ENCODE results near the gene HDAC10. TPM values are rescaled to one million over a fixed set of nuclear protein-coding genes. Genes with fewer than 3 reads are reported as not detected.

HDAC10 gene
- total and polyA plus RNA-seq, 7 donors = 7.2 to 47.4 (median 12.5) TPM

GRCh38 chr22:50196256-50196655, 54.8 kb downstream of the HDAC10 start:
- Histone ChIP-seq H3K4me1 (peaks cover 0 to 19% (median 14%) of the 10 kb centered on the region in 4 donors), H3K27me3 (no peaks in the 10 kb centered on the region), H3K36me3 (peaks cover 0 to 46% (median 16%) of the 10 kb centered on the region in 4 donors), H3K4me3 (no peak overlapping the region), H3K27ac (no peak overlapping the region), H3K9me3 (no peaks in the 10 kb centered on the region)
- TF ChIP-seq CTCF (IDR thresholded peaks at IDR 0.05) = no peak
- TF ChIP-seq EP300 (IDR thresholded peaks at IDR 0.05) = no peak
- no peak for TF ChIP-seq POLR2A (IDR thresholded peaks at IDR 0.05)
- no peak for TF ChIP-seq POLR2AphosphoS5 (IDR thresholded peaks at IDR 0.05)
- DNase-seq = no peak
- 88 to 91% methylated on average over 18 of the region's 18 CpGs for WGBS, 2 donors
- intact Hi-C loops (cut with DNase I) = loop anchor here (10.0 kb wide), 1 partner anchor 341 kb away; the partner anchor contains the start of gene ZBED4

Other genes starting within 250 kb of the HDAC10 start
- gene IL17REL, start 238.5 kb downstream of the HDAC10 start, total RNA-seq = not detected
- 1 to 10 TPM in 1 of 3 donors, not detected in 2; 1.6 TPM for gene IL17REL, start 238.5 kb downstream of the HDAC10 start, polyA plus RNA-seq
- not detected for gene TTLL8, start 193.0 kb downstream of the HDAC10 start, total RNA-seq
- not detected for gene TTLL8, start 193.0 kb downstream of the HDAC10 start, polyA plus RNA-seq
- under 1 TPM in 2 of 4 donors, not detected in 2; 0.14 to 0.16 TPM for gene MLC1, start 165.8 kb downstream of the HDAC10 start, total RNA-seq
- gene MLC1, start 165.8 kb downstream of the HDAC10 start, polyA plus RNA-seq = under 1 TPM in 1 of 3 donors, not detected in 2; 0.23 TPM
- 1 to 10 TPM in 3 of 4 donors, under 1 TPM in 1; 0.82 to 5.6 (median 2.6) TPM for gene MOV10L1, start 161.3 kb downstream of the HDAC10 start, total RNA-seq
- under 1 TPM in 1 of 3 donors, not detected in 2; 0.47 TPM for gene MOV10L1, start 161.3 kb downstream of the HDAC10 start, polyA plus RNA-seq
- 1 to 10 TPM in 1 of 4 donors, under 1 TPM in 2, not detected in 1; 0.27 to 3.0 (median 0.36) TPM for gene PANX2, start 80.5 kb downstream of the HDAC10 start, total RNA-seq
- gene PANX2, start 80.5 kb downstream of the HDAC10 start, polyA plus RNA-seq = under 1 TPM in 2 of 3 donors, not detected in 1; 0.17 to 0.60 TPM
- gene TRABD, start 65.4 kb downstream of the HDAC10 start, total RNA-seq = 10 to 100 TPM; 14.2 to 21.4 (median 18.2) TPM
- gene TRABD, start 65.4 kb downstream of the HDAC10 start, polyA plus RNA-seq = 10 to 100 TPM; 24.6 to 88.1 (median 31.7) TPM
- 10 to 100 TPM; 17.5 to 30.2 (median 22.3) TPM for gene SELENOO, start 50.3 kb downstream of the HDAC10 start, total RNA-seq
- gene SELENOO, start 50.3 kb downstream of the HDAC10 start, polyA plus RNA-seq = 10 to 100 TPM; 10.2 to 26.5 (median 15.7) TPM
- 10 to 100 TPM; 23.5 to 67.0 (median 28.2) TPM for gene TUBGCP6, start 6.2 kb downstream of the HDAC10 start, total RNA-seq
- gene TUBGCP6, start 6.2 kb downstream of the HDAC10 start, polyA plus RNA-seq = 10 to 100 TPM in 1 of 3 donors, 1 to 10 TPM in 2; 4.6 to 33.4 (median 4.8) TPM
- 1 to 10 TPM; 2.5 to 10.0 (median 6.7) TPM for gene MAPK12, start 10.4 kb upstream of the HDAC10 start, total RNA-seq
- gene MAPK12, start 10.4 kb upstream of the HDAC10 start, polyA plus RNA-seq = 1 to 10 TPM in 2 of 3 donors, under 1 TPM in 1; 0.60 to 6.0 (median 2.1) TPM
- 1 to 10 TPM in 3 of 4 donors, under 1 TPM in 1; 0.82 to 6.6 (median 4.5) TPM for gene MAPK11, start 19.1 kb upstream of the HDAC10 start, total RNA-seq
- 1 to 10 TPM in 2 of 3 donors, under 1 TPM in 1; 0.23 to 7.3 (median 1.2) TPM for gene MAPK11, start 19.1 kb upstream of the HDAC10 start, polyA plus RNA-seq
- gene PLXNB2, start 56.4 kb upstream of the HDAC10 start, total RNA-seq = 100 to 1,000 TPM in 1 of 4 donors, 10 to 100 TPM in 3; 60.4 to 150 (median 68.7) TPM
- gene PLXNB2, start 56.4 kb upstream of the HDAC10 start, polyA plus RNA-seq = 100 to 1,000 TPM in 1 of 3 donors, 10 to 100 TPM in 2; 18.6 to 142 (median 35.8) TPM
- 1 to 10 TPM; 2.1 to 7.2 (median 2.8) TPM for gene DENND6B, start 75.7 kb upstream of the HDAC10 start, total RNA-seq
- gene DENND6B, start 75.7 kb upstream of the HDAC10 start, polyA plus RNA-seq = 1 to 10 TPM in 2 of 3 donors, under 1 TPM in 1; 0.69 to 4.4 (median 1.2) TPM
- gene PPP6R2, start 92.1 kb upstream of the HDAC10 start, total RNA-seq = 10 to 100 TPM; 29.0 to 64.5 (median 43.9) TPM
- 10 to 100 TPM; 15.0 to 57.5 (median 22.4) TPM for gene PPP6R2, start 92.1 kb upstream of the HDAC10 start, polyA plus RNA-seq
- gene SBF1, start 223.8 kb upstream of the HDAC10 start, total RNA-seq = 10 to 100 TPM; 23.2 to 53.7 (median 32.3) TPM
- gene SBF1, start 223.8 kb upstream of the HDAC10 start, polyA plus RNA-seq = 10 to 100 TPM; 13.8 to 67.3 (median 17.3) TPM
- not detected for gene ADM2, start 230.3 kb upstream of the HDAC10 start, total RNA-seq
- gene ADM2, start 230.3 kb upstream of the HDAC10 start, polyA plus RNA-seq = 1 to 10 TPM; 1.2 to 8.6 (median 3.2) TPM
- not detected for gene MIOX, start 235.6 kb upstream of the HDAC10 start, total RNA-seq
- gene MIOX, start 235.6 kb upstream of the HDAC10 start, polyA plus RNA-seq = under 1 TPM in 1 of 3 donors, not detected in 2; 0.20 TPM